ENCODE measurements around the gene PPP2R2B.

PPP2R2B gene
- total RNA-seq, result 1.1 to 6.8 reads per million in 2 experiments

DNA sequence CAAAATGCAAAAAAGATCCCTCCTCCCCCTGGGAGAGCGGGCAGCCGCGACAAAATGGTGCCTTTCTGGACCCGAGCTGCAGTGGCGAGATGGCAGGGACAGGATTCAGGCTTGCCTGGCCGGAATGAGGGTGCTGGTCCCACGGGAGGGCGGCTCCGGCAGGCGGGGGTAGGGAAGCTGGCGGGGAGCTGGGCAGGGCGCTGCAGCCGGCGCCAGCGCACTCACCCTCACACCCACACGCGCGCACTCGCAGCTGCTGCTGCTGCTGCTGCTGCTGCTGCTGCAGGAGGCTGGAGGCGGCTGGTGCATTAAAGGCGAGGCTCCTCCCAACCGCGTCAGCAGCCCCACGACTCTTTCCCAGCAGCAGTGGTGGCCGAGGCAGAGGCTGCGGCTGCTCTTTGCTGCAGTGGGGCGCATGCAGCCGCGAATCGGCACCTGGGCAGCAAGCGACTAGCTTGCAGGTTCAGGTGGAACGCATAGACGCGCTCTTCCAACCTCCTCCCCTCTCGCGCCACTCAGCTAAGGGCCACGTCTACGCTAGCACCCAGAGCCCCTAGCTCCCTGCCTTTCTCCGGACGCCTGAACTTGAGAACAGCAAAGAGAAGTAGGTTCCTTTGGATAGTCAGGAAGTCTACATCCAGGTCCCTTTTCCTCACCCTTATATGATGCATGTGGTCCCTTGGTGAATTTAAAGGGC is at the start of gene PPP2R2B:
Gene PPP2R2B (minus strand): TSS at position 282 of the 697 bp plus-strand sequence.
- DNase-seq (ENCODE audit: low read depth), result peak; percentile 10

DNA sequence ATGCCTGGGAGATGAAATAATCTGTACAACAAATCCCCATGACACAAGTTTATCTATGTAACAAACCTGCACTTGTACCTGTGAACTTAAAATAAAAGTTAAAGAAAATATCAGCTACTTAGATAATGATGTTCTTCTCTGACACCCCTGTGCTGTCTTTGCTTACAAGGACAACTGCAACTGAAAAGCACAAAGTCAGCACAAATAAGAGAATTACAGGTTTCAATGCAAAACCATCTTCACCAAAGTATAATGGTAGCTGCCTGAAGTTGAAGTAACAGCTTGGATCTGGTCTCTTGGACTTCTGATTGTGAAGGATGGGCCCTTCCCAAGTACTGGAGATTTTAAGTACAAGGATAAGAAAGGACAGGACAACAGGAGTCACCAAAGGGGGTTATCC is 45.6 kb upstream of the PPP2R2B start:
- DNase-seq (ENCODE audit: low read depth), result no peak

DNA sequence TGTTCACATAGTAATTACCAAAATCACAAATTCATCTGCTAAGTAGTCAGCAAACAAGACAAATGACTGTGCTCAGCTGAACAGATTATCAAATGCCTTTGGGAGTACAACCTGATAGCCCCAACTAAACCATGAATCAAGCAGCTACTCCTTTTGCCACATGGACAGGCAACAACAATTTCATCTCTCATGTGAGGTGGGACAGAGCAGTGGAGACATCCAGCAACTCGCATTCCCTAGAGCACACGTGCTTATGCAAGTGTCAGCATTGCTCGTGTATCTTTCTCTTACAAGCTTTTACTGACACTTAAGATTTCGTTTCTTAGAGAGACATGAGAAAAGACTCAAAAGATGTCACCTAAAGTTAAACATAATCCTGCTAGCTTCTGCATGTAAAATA is 42.7 kb upstream of the PPP2R2B start:
- no peak for DNase-seq (ENCODE audit: low read depth)

DNA sequence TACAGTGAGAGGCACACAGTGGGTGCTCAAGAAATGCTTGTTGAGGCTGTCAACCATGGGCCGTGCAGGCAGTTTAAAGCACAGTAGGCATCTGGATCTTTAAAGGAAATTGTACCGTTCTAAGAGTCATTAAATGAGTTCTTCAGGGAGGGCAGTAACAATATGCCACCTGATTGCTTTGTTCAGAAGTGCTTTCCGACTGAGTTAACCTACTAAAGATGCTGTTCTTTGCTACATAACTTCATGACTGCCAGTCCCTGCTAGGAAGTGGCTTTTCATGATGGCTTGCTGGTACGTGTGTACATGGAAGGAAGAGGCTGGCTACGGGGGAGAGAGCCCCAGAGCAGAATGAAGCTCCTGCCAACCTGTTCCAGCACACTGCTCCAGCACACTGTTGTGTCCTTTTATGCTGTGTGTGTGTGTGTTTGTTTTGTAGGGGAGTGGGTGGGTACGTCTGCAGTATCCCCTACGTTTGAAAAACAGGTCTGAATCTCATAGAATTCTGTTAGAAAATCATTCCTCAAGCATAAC is 41.9 kb upstream of the PPP2R2B start:
- no peak for DNase-seq (ENCODE audit: low read depth)

DNA sequence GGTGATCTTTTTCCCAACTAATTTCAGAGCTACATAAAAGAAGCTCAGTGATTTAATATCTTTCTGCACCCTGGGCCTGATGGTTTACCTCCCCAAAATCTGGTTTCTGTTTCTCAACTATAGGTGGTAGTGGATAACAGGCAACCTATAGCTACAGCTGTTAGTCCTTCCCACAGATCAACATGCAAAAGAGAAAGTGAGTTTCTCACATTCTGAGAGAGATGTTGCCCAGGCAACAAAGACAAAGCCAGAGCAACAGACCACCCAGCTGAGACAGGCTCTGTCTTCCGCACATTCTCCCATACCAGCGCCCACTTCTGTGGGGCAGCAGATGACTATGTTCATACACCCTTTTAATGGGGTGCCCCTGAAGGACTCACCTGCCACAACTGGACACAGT is 40.7 kb upstream of the PPP2R2B start:
- no peak for DNase-seq (ENCODE audit: low read depth)

DNA sequence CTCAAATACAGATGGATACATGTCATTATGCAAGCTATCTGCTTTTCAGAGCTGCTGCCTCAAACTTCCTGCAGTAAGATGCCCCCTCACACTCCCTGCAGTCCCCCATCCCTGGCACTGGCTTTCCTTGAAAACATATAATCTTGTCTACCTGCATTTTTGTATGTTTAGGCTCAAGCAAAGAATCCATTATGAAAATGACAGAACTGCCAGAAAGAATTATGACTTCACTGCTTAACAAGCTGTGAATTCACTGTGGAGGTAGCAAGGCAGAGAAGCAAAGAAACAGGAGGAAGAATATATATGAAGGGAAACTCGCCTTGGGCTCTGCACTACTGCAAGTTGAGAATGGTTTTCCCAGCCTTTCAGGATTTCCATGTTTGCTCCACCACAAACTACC is 39.4 kb upstream of the PPP2R2B start:
- DNase-seq (ENCODE audit: low read depth), result no peak

DNA sequence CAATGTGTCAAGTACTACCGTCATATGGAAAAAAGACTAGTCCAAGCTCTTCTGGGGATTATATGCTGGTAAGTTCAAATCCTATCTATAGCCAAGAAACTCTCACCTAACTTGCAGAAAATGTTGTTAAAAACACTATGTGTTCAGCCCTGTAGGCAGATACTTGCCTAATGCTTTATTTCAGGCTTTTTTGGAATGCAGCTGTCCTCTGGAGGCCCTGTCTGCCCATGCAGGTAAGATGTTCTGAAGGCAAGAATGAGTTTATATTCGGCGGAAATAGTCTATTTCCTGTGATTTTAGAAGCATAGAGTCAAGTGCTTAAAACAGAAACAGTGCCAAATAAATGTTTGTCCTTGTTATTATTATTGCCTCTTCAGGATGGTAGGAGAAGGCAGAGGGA is 34.3 kb upstream of the PPP2R2B start:
- DNase-seq (ENCODE audit: low read depth), result no peak

DNA sequence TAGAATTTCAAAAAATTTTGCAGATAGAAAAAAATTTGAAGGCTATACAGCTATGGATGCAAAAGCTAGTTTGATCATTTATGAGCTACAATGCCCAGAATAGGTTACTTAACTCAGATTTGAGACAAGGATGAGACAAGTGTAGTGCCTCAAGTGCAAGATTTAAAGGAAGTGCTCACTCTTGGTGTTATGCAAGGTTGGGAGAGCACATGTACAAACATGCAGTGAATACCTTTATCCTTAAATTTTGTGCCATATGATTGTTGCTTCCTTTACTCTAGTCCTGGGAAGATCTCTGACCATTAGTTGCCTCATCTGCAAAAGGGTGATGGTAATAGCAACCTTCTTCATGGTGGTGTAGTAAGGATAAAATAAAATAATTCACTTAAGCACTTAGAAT is 31.7 kb upstream of the PPP2R2B start:
- DNase-seq (ENCODE audit: low read depth), result no peak

DNA sequence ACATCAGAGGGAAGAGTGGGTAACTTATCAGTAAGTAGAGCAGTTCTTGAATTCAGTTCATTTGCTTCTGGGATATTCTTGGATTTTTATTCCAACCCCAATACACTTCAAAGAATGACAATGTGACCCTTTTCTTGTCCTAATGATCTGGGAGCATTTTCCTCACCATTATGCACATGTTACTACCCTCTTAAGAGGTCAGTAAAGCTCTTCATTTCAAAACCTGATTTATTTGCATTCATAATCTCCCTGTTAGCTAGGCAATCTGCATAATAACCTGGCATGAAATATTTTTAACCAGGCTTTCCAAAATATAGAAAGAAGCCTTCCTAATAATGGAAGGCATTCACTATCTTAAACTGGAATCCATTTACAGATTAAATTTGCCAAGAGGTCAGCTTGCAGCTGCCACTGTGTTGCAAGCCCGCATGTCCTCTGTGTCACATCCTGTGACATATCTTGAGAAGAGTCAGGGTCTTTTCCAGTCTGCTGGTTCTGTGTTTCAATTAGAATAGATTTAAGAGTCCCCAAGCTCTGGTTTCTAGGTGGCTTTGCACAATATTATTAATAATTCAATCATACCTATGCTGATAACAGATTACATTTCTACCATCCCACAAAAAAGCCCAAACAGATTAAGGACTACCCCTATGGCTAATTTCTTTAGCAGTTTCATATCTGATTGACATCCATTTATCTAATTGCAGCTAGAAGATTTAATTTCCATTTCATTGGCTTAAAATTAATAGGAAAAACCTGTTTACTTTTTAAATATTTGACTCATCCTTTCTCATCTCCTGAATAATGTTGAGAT is 30.9 kb upstream of the PPP2R2B start:
- no peak for DNase-seq (ENCODE audit: low read depth)

DNA sequence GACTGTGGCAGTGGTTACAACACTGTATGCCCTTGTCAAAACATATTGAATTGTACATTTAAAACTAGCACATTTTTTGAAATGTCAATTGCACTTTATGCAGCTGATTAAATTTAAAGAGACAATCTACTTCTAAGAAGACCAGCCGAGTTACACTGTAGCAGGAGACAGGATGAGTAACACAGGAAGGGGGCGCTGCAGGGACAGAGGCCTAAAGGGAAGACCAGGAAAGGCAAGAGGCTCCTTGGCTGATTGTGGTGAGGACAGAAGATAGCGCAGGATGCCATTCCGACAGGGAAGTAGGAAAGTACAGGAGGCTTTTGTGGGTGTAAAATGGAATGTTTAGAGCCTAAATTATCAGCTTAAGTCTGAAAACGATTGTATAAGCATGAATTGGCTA is 28.2 kb upstream of the PPP2R2B start:
- DNase-seq (ENCODE audit: low read depth), result no peak

DNA sequence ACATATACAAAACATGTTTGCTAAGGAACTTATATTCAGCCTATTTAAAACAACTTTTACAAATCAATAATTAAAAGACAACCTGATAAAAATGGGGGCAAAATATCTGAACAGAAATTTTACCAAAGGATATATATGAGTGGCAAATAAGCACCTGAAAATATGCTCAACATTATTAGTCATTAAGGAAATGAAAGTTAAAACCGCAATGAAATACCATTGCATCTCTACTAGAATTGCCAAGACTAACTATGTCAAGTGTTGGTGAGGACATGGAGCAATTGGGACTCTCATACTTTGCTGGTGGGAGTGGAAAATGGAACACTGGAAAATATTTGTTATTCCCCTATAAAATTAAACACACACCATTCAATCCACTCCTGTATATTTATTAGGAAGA is 26.3 kb upstream of the PPP2R2B start:
- DNase-seq (ENCODE audit: low read depth), result no peak

DNA sequence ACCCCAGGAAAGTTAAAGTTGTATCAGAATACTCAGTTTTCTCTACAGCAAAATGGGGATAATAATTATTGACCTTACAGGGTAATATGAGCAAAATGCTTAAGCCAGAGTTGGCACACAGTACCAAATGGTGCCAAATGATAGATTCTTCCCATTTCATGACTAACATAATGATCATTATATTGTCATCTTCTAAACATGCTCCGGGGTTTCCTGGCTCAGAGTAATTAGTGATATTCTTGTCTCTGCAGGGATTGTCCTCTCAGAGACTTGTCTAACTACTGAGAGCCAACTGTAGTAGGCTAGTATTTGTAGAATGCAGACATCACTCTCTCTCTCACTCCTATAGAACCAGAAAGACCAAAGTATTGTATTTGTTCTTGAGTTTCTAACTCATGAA is 25.2 kb upstream of the PPP2R2B start:
- no peak for DNase-seq (ENCODE audit: low read depth)

DNA sequence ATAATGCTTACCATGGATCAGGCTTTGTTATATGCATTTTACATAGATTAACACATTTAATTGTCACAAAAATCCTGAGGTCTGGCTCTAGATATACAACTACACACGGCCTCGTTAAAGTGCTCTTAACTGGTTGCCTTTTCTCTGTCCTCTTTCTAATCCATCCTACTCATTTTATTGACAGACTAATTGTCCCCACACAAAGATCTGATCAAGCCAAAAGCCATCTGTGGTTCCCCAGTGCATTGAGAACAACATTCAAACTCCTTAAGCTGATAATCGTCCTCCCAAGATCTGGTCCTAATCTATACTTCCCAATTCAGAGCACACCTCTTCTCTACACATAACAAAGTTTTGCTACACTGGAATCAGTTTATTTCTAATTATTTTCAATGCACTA is 23.9 kb upstream of the PPP2R2B start:
- no peak for DNase-seq (ENCODE audit: low read depth)

DNA sequence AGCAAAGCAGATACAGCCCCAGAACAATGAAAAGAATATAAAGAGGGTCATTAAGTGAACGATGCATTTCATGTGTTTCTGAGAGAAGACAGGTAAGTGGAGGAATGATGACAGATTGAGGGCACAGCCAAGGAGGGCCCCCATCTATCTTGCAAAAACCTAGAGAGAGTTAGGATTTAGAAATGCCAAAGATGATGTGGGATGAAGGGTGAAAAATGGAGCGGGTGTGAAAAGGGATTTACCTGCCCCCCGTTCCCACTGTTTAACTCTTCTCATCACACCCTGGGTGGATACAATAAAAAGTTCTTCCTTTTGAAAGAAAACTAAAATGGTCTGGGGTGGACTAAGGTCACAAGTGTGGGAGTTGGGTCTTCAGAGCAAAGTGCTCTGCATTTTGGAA is 18.5 kb upstream of the PPP2R2B start:
- DNase-seq (ENCODE audit: low read depth), result no peak

DNA sequence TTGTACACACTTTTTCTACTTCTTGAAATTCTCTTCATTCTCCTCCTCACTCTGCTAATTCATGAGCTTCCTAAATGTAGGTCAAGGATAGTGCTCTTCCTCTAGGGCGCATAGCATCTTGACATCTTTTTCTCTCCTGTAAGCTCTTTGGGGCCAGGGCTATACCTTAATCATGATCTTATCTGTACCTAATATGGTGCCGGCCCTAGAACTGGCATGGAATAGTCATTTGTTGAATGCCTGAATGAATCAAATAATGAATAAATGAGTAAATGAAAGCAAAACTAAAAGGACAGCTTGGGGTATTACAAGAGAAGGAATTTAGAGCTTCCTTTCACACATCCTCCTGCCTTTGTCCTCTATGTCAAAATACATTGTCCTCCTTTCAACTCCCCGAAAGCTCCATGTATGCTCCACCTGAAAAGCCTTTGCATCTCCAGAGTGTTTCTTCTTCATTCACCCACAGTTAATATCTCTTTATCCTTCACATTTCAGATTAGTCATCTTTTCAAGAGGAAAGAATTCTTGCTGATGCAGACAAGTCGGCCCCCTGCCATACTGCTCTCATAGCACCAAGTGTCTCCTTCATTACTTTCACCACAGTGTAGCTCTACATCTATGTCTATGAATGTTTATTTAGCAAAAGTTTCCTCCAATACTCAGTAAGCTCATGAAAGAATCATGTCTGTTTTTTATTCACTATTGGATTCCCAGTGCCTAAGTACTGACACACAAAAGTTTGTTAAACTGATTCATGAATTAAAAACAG is 16.4 kb upstream of the PPP2R2B start:
- DNase-seq (ENCODE audit: low read depth), result no peak

DNA sequence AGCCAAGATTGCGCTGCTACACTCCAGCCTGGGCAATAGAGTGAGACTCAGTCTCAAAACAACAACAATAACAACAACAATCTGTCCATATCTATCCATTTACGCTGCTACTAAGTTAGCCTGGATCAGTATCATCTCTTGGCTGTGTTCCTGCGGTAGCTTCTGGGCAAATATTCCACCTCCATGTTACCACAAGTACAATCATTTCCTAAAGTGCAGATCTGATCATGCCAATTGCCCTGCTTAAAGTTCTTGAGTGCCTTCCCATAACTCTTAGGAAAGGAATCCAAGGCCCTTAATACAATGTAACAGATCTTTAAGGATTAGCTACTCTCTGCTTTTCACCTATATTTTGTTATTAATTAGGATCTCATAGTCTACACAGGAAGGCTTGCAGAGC is 15.4 kb upstream of the PPP2R2B start:
- no peak for DNase-seq (ENCODE audit: low read depth)

DNA sequence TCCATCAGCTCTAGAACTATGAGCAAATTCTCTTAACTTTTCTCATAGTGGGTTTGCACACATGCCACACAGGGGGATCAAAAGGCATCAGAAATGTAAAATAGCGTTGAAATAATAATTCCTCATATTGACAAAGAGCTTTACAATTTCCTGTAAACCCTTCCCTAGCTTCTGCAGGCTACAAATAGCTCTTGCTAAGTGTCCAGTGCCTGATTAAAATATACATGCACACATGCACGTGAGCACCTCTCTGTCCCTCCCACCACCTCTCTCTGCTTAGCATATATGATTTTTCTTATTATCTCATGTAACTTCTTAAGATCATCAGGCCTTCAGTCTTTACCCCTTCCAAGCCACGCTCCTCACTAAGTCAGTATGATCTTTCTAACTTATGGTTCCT is 13.7 kb upstream of the PPP2R2B start:
- DNase-seq (ENCODE audit: low read depth), result no peak

DNA sequence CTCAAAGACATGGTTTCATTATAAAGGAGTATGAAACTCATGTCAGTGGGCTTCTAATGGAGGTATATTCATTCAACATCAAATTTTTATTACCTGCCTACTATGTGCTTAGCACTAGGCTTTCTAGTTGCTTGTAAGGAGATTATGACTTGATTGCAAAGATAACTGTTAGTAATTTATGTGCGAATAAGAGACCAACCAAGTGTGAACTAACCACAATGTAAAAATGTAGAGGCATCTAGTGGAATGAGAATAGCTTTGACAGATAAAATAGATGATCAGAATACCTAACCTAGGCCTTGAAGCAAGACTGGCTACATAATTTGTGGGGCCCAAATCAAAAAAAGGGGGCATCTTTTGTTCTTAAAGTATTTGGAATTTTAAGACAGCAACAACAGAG is 13.0 kb upstream of the PPP2R2B start:
- DNase-seq (ENCODE audit: low read depth), result no peak

DNA sequence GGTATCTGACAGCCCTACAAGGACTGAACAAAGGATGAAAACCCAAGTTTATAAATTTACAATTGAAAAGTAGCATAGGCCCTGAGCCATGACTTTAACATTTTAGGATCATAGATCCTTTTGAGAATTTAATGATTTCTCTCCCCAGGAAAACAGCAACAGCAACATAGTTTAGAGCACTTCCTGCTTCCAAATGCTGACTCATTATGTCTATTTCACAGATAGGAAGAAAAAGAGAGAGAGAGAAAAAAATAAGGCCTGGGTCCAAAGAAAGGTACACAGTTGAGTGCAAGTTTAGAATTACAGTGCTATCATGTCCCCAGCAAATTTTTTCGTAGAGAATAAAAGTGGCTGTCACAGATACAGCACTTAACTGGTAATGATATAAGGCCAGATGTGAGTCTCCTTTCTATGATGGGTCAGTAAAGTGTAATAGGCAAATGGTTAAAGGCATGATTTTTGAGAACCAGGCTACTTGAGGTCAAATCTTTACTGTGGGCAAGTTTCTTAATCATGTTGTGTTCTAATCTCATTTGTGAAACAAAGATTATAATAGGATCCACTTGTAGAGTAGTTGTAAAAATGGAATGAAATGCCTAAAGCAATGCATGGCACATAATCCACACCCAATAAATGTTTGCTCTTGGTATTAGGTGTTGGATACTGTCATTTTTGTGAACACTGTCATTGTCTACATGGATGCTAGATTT is 12.3 kb upstream of the PPP2R2B start:
- no peak for DNase-seq (ENCODE audit: low read depth)

DNA sequence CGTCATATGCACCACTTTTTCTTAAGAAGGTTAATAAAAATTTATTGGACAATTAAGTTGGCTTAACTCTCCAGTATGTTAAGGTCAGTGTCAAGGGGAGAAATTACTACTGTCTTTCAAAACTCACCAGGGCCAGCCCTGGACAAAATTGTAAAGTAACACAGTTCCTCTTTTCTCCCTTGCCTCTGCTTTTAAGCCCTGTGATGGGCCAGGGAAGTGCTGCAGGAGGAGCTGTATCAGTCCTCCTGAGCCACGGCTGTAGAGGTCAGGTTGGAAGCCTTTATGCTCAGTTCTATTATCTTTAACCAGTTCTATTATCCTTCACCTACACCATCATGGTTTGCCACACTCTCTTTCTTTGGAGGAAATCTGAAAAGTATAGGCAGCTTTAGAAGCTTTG is 11.5 kb upstream of the PPP2R2B start:
- DNase-seq (ENCODE audit: low read depth), result no peak

DNA sequence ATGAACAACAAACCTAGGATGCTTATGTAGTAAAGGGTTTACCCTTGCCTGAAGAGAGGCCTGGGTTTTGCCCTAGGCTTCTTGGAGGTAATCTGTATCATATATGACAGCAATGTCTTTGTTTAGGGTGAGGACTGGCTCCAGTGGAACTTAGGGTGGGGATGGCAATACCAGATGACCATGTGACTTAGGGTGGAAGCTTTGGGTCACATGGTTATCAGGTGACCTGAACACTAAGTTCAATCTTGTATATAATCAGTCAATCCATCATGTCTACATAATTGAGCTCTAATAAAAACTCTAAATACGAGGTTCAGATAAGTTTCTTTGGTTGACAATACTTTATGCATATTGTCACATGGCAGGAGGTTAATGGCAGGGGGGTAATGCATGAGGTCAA is 10.6 kb upstream of the PPP2R2B start:
- no peak for DNase-seq (ENCODE audit: low read depth)

Measured in T follicular helper cell (primary cell).